GM21529 (cell line): Measurements from ENCODE around the gene PGAM5.

ENCODE experiments used
- ATAC-seq: cut with Tn5 transposase; IDR thresholded peaks from one replicate; pipeline ENCODE4 v1.9.1; 2021; ENCODE audit not compliant: unreplicated experiment

PGAM5 gene

DNA sequence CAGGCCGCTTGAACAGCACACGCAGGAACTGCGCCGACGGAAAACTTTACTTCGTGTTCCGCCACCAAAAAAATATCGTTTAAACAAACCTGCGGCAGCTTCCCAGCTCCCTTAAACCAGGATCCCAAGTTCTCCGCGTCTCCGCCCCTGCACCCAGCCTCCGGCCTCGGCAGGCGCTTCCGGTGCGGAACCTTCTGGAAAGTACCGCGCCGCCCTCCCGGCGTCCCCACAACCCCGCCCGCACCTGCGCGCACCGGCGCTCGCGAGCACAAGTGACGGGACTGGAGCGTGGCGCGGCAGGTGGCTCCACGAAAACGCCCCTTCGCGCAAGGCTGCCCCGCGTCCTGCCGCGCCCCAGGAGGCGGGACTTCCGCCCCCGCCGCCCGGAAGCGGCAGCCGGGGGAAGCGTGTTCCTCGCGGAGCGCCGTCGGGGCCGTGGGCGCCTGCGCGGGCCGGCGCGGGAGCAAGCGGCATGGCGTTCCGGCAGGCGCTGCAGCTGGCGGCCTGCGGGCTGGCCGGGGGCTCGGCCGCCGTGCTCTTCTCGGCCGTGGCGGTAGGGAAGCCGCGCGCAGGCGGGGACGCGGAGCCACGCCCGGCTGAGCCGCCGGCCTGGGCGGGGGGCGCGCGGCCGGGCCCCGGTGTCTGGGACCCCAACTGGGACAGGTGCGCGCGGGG, at the start of gene PGAM5:
PGAM5 (plus strand) TSS at position 438 of the 675 bp plus-strand sequence; CDS start at position 473, 35 bp downstream.
- peak; percentile 79 for ATAC-seq

- ATAC-seq: no peak
These were observed 49.6 kb upstream of the PGAM5 start for GRCh38 chr12:132660996-132661395.

DNA sequence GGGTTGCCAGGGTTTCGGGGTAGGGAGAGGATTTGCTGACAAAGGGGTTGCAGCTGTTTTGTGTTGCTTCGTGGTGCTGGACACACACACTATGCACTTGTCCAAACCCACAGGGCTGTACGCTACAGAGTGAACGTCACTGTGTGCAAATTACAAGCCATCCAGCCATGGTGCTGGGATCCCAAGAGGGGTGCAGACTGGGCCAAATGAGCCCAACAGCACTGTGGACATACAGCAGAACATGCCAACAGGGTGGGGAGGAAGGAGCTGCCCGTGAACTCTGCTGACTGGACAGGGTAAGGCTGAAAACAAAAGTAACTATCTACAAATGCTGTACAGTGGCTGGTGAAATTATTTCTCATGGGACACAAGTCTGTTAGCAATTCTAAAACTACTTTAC, 48.7 kb upstream of the PGAM5 start:
- ATAC-seq: no peak

- ATAC-seq: no peak
These were observed 47.5 kb upstream of the PGAM5 start for GRCh38 chr12:132662901-132663755.

GRCh38 chr12:132664206-132665148, 46.2 kb upstream of the PGAM5 start:
- no peak for ATAC-seq

- no peak for ATAC-seq
These were observed 45.5 kb upstream of the PGAM5 start for GRCh38 chr12:132665149-132665491.

DNA sequence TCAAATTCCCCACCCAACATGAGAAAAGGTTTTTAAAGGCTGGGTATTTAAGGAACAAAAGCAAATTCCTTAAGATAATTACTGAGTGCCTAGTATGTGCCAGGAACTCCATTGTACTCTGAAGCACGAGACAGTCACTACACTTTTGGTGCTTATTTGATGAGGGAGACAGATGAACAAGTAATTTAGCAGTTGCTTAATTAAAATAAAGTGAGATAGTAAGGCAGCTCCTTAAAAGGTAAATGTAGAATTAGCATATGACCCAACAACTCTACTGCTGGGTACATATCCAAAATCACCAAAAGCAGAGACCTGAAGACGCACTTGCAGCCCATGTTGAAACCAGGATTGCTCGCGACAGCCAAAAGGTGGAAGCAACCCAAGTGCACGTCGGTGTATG, 44.8 kb upstream of the PGAM5 start:
- ATAC-seq: no peak

GRCh38 chr12:132668191-132669088, 42.2 kb upstream of the PGAM5 start:
- ATAC-seq: no peak

GRCh38 chr12:132669166-132669879, 41.3 kb upstream of the PGAM5 start:
- no peak for ATAC-seq

DNA sequence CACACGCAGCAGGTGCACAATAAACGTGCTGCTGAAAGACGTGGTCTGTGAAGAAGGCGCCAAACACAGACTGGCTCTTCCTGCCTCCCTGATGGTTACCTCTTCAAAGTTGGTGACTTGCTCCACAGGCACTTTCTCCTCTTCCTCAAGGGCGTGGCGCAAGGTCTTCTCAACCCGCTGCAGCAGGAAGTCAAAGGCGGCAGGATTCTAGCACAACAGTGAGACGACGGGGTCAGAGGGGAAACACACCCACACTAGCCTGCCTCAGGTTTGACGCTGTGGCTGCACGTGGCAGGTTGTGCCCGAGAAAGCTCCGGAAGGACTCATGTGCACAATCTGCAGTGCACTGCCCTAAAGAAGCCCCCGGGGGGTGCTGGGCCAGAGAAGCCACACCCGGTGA, 38.5 kb upstream of the PGAM5 start:
- ATAC-seq: no peak

DNA sequence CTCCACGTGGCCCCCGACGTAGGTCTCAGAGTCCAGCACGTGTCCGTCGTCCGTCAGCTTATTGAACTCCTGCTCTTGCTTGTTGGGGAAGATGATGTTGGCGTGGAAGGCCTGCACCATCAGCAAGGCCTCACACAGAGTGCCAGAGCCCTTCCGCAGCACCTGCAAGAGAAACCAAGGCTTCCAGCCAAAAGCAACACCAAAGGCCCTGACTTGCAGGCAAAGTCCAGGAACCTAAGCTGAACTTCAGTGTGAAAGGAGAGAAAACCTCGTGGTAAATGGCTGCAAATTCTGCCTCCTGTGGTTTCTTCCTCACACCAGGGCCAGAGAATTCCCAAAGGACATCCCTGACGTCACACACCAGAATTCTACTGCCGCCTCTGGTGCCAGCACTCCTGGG, 38.0 kb upstream of the PGAM5 start:
- no peak for ATAC-seq

- no peak for ATAC-seq
These were observed 37.1 kb upstream of the PGAM5 start for GRCh38 chr12:132673288-132674179.

DNA sequence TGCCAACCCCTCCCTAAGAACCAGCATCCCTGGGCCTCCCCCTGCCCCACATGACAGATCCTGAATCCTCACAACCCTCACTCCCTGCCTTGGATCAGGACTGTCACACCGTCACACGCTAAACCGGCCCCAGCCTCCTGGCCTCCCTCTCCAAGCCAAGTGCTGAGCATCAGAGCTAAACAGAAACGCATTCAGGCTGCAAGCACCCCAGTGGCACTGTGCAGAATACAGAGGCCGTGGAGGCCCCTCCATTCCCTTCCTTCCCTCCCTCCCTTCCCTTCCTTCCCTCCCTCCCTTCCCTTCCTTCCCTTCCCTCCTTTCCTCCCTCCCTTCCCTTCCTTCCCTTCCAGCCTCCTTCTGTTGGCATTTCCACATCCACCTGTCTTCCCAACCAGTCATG, 36.1 kb upstream of the PGAM5 start:
- no peak for ATAC-seq

GRCh38 chr12:132675757-132676432, 34.7 kb upstream of the PGAM5 start:
- ATAC-seq: no peak

DNA sequence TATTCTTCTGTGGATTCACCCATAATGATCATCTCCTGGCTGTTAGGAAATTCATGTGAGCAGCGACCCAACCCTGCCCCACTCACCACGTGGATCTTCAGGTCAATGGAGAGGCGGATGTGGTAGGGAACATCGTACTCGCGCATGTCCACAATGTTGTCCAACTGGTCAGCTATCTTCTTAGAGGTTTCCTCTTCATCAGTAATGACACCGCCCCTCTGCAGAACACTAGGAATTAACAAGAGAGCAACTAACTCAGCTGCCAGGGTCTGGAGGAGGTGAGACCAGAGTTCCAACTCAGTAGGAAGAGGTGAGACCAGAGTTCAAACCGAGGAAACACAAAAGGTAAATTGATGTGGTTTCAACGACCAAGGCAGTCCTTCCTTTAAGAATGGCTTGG, 33.1 kb upstream of the PGAM5 start:
- no peak for ATAC-seq

- ATAC-seq: no peak
These were observed 25.2 kb upstream of the PGAM5 start for GRCh38 chr12:132685400-132685799.

DNA sequence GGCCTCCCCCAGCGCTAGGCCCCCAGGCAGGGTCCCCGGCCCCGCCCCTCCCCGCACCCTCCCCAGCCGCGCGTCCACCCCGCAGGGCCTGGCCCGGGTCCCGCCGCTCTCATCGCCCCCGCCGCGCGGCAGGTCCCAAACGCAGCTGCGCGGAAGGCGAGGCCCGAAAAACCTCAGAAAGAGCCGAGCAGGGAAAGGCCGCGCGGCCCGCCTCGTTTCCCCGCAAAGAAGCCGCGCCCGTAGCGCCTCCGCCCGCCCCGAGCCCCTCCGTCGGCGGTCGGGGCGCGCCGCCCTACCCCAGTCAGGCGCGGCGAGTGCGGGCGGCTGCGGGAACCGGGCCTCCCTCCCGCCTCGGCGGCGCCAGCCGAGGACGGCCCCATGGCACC, 23.8 kb upstream of the PGAM5 start:
- peak; percentile 39 for ATAC-seq
